Body of pancreas (tissue), 4 donors: ENCODE data around the gene OR2A14.

Experiments
- POLR2A ChIP-seq, 3 donors: fragments of 450-650 bp; IDR thresholded peaks; one replicate each; pipeline ENCODE4 v1.6.1; 2016; ENCODE audit warnings: antibody characterized with exemption in 3 of 3, mild to moderate bottlenecking in 2 of 3
- TF ChIP-seq, protein P1 (sequence below), 7 experiments: fragments of 450-650 bp in 4 of 7; fragments of 200-600 bp in 3 of 7; sonication (generic) in 3 of 7; IDR thresholded peaks; one replicate each; pipeline ENCODE4 v1.5.1; 2016 to 2019; ENCODE audit warnings: antibody characterized with exemption in 7 of 7

DNA sequence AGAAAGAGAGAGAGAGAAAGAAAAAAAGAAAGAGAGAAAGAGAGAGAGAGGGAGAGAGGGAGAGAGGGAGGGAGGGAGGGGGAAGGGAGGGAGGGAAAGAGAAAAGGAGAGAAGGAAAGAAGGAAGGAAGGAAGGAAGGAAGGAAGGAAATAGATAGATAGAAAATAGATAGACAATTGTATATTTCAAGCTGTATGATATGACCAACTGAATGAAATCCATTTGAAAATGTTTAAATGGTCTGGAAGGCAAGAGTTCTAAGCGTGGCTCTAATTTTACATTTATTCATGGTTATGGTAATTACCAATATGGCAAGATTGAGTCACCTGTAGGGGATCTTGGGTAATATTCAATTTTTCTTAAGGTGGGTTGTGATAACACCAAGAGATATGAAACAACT lies 35.9 kb downstream of the OR2A14 start:
- TF ChIP-seq, protein P1, sequence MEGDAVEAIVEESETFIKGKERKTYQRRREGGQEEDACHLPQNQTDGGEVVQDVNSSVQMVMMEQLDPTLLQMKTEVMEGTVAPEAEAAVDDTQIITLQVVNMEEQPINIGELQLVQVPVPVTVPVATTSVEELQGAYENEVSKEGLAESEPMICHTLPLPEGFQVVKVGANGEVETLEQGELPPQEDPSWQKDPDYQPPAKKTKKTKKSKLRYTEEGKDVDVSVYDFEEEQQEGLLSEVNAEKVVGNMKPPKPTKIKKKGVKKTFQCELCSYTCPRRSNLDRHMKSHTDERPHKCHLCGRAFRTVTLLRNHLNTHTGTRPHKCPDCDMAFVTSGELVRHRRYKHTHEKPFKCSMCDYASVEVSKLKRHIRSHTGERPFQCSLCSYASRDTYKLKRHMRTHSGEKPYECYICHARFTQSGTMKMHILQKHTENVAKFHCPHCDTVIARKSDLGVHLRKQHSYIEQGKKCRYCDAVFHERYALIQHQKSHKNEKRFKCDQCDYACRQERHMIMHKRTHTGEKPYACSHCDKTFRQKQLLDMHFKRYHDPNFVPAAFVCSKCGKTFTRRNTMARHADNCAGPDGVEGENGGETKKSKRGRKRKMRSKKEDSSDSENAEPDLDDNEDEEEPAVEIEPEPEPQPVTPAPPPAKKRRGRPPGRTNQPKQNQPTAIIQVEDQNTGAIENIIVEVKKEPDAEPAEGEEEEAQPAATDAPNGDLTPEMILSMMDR (IDR thresholded peaks at IDR 0.05), result no peak
- no peak for TF ChIP-seq POLR2A (IDR thresholded peaks at IDR 0.05)
